Embryonic facial prominence (tissue), 1 donor: Measurements from ENCODE around the gene HSD3B1.
A peak's percentile ranks its signal among the peaks of the same experiment; 100 is the strongest.
"Not testable (repeated sequence)": the region's sequence is repeated elsewhere in the genome, so short reads cannot be mapped to it uniquely, and the experiment has no call there.

ENCODE experiments used
- DNase-seq: peaks from one replicate; pipeline ENCODE4 v3.0.0-alpha.2; 2016; ENCODE audit errors: extremely low spot score

HSD3B1 gene

DNA sequence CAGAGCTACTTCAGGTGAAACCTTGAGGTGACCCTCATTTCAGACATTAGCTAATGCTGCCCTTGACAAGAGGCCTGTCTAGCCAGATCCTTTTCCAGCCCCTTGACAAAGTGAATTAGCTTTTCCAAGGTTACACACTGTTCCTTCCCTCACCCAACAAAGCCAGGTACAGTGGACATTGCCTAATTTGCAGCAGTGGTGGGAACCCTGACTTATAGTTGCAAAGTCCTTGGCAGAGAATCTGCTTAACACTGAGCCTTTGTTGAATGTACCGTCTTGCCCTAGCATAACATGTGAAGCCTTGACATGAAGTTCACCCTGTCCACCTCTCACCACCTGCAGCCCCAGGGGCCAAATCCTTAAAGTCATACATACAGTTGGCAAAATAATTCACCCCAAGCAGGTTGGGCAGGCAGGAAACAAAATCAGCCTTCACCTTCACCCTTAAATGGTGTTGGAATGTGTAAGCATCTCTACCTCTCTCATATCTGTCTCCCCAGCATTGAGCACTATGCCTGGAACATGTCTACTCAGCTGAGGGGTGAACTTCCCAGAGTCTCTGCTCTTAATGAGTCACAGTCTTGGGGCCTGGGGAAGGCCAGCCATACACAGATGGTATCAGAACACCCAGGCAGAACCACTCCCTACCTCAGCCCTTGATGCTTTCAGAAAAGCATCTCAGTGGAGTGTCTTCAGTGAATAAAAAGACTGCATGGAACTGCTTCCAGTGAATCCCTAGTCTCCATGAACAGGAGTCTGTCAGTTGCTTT, 46.5 kb downstream of the HSD3B1 start:
- not testable (repeated sequence) for DNase-seq

DNA sequence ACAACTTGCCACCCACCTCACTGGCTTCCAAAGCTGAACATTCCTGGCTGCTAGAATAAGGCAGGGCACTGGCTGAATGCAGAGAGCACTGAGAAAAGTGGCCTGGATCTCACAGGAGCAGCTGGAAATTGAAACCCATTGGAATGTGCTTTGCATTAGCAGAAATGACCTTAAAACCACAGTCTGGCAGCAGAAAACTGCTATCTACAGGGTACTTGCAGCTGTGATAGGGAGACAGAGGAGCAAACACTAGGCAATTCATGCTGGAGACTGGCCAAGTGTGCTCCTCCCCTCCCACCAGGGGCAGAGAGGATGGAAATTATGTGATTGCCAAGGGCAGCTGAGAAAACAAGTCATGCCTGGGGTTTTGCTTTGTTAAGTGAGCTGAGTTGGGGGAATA, 47.2 kb downstream of the HSD3B1 start:
- DNase-seq = peak; percentile 51

DNA sequence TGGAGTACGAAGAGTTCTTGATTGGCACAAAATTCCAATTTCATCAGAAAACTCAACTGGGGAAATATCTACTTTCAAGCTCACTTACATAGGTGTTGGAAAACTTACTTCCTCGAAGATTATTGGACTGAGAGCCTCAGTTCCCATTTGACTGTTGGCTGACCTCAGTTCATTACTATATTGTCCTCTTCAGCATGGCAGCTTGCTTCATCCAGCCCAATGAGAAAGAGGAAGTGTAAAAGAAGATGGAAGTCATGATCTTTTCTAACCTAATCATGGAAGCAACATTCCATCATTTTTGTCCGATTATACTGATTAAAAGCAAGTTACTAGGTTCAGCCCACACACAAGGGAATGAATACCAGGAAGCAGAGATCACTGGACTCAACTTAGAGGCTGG, 49.4 kb downstream of the HSD3B1 start:
- no peak for DNase-seq

DNA sequence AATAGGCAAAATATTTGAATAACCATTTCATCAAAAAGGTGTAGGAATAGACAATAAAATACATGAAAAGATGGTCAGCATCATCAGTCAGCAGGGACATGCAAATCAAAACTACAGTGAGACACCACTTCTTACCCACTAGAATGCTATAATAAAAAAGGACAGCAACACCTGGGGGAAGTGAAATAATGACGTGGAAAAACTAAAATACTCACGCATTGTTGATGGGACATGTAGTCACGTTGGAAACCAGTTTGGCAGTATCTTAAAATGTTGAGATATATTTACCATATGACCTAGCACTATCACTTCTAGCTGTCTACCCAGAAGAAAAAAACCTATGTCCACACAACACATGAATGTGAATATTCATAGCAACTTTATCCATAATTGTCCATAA, 53.4 kb downstream of the HSD3B1 start:
- not testable (repeated sequence) for DNase-seq

DNA sequence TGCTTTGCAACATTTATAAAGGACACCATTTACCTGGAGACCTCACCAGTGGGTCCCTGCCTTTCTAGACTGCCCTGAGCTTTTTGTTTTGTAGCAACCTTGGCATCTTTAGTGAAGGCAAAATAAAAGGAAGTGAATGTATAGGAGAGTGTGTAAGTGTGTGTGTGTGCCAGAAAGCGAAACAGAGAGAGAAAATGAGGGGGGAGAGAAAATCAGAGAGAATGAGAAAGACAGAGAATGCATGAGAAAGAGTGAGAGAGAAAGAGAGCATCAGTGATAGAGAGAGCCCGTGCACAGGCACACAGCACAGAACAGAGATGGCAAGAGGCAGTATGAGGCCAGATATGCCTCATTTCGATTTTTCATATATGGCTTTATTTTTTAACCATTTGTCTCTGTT, 57.5 kb downstream of the HSD3B1 start:
- no peak for DNase-seq
